GM12878 (cell line): ENCODE measurements around the gene UST. TPM values are rescaled to one million over a fixed set of nuclear protein-coding genes. Genes with fewer than 3 reads are reported as not detected.

Source experiments
- ATAC-seq: fragments of 200-7000 bp; cut with Tn5 transposase; 3 replicates; pipeline ENCODE4 v1.9.1; 2020; ENCODE audit warnings: mild to moderate bottlenecking, moderate library complexity
- BruUV-seq: library from RNA; stranded (reverse); fragments of 400-500 nt; replicated peaks from 2 replicates; lab custom pipeline; 2021; lab: Mats Ljungman, UMichigan
- CTCF ChIA-PET: fragments of 300-600 bp; sonication (Branson Sonifier 250); formaldehyde crosslinking; extraction: SDS; loops from one replicate; lab custom pipeline; 2021; ENCODE audit warnings: inconsistent platforms; lab: Yijun Ruan, JAX
- POLR2A ChIA-PET: fragments of 350-600 bp; formaldehyde crosslinking; extraction: SDS; loops from one replicate; lab custom pipeline; 2021; ENCODE audit warnings: inconsistent platforms; lab: Charles Lee
- RAD21 ChIA-PET: fragments of 300-600 bp; sonication (Branson Sonifier 250); formaldehyde crosslinking; loops from one replicate; lab custom pipeline; 2023; ENCODE audit warnings: antibody characterized with exemption; ENCODE audit not compliant: unreplicated experiment; lab: Charles Lee
- SMC1A ChIA-PET: fragments of 300-600 bp; sonication (Branson Sonifier 250); formaldehyde crosslinking; loops from one replicate; lab custom pipeline; 2023; ENCODE audit not compliant: unreplicated experiment, uncharacterized antibody; lab: Charles Lee
- DNase-seq: peaks from one replicate; pipeline ENCODE4 v3.0.0-alpha.2; 2011; ENCODE audit warnings: low read depth, low spot score
- FAIRE-seq: peaks from 3 replicates; lab custom pipeline; 2011; peaks lifted over from hg19 to GRCh38; lab: Jason Lieb, UNC
- H2AFZ ChIP-seq: 2 replicates; pipeline ENCODE4 v1.6.0; 2011; ENCODE audit warnings: low read depth, low read length, control low read depth; ENCODE audit not compliant: control insufficient read depth
- H3K27ac ChIP-seq: 2 replicates; pipeline ENCODE4 v1.5.1; 2011; ENCODE audit warnings: control low read depth; ENCODE audit not compliant: control insufficient read depth, insufficient read depth
- H3K27me3 ChIP-seq, 2 experiments: replicated peaks in 1 of 2; 2 replicates each; pipeline versions ENCODE4 v1.6.0 to v1.6.1; 2011; ENCODE audit warnings: low read length in 1 of 2; ENCODE audit not compliant: control insufficient read depth in 2 of 2, insufficient read depth in 2 of 2
- H3K36me3 ChIP-seq, 2 experiments: 2 replicates each; pipeline ENCODE4 v1.5.1; 2011; ENCODE audit warnings: low read length in 1 of 2; ENCODE audit not compliant: control insufficient read depth in 2 of 2, insufficient read depth in 2 of 2
- H3K4me1 ChIP-seq: 2 replicates; pipeline ENCODE4 v1.6.1; 2011; ENCODE audit warnings: mild to moderate bottlenecking, low read length, moderate library complexity, mixed read lengths; ENCODE audit not compliant: control insufficient read depth, insufficient read depth
- H3K4me2 ChIP-seq: 2 replicates; pipeline ENCODE4 v1.6.0; 2011; ENCODE audit warnings: control low read depth; ENCODE audit not compliant: control insufficient read depth, insufficient read depth
- H3K4me3 ChIP-seq: fragments of 200-600 bp; sonication (generic); 2 replicates; pipeline ENCODE4 v1.5.1; 2016
- H3K79me2 ChIP-seq: 2 replicates; pipeline ENCODE4 v1.6.0; 2011; ENCODE audit warnings: low read length; ENCODE audit not compliant: control insufficient read depth, insufficient read depth
- H3K9ac ChIP-seq: 2 replicates; pipeline ENCODE4 v1.8.0; 2011; ENCODE audit warnings: low read length, control low read depth, mixed read lengths; ENCODE audit not compliant: control insufficient read depth, insufficient read depth
- H3K9me3 ChIP-seq: replicated peaks from 3 replicates; pipeline ENCODE4 v1.5.1; 2011; ENCODE audit warnings: mild to moderate bottlenecking, low read length; ENCODE audit not compliant: control insufficient read depth, insufficient read depth
- H4K20me1 ChIP-seq: 2 replicates; pipeline ENCODE4 v1.6.0; 2011; ENCODE audit not compliant: control insufficient read depth, insufficient read depth
- BMI1 ChIP-seq: fragments of 450-650 bp; IDR thresholded peaks from 2 replicates; pipeline ENCODE4 v1.6.1; 2016; ENCODE audit warnings: mild to moderate bottlenecking, moderate library complexity, borderline replicate concordance
- KDM1A ChIP-seq: fragments of 200-600 bp; sonication (generic); IDR thresholded peaks from 2 replicates; pipeline ENCODE4 v1.6.1; 2016; ENCODE audit warnings: borderline replicate concordance
- NFYA ChIP-seq: IDR thresholded peaks from 2 replicates; pipeline ENCODE4 v1.6.1; 2011; ENCODE audit warnings: low read depth, mild to moderate bottlenecking, low read length, improper control_type of control experiment, borderline replicate concordance
- NR2C1 ChIP-seq: fragments of 450-650 bp; IDR thresholded peaks from 2 replicates; pipeline ENCODE4 v1.6.1; 2017; ENCODE audit warnings: antibody characterized with exemption, mild to moderate bottlenecking, moderate library complexity
- NR2F1 ChIP-seq: fragments of 450-650 bp; conservative IDR thresholded peaks from 2 replicates; pipeline ENCODE4 v1.6.1; 2017; ENCODE audit warnings: mild to moderate bottlenecking
- RBBP5 ChIP-seq: fragments of 200-600 bp; sonication (generic); conservative IDR thresholded peaks from 2 replicates; pipeline ENCODE4 v1.6.1; 2016
- RCOR1 ChIP-seq: conservative IDR thresholded peaks from 2 replicates; pipeline ENCODE4 v1.6.1; 2012; ENCODE audit warnings: low read depth, low read length, improper control_type of control experiment
- SIN3A ChIP-seq: IDR thresholded peaks from 2 replicates; pipeline ENCODE4 v1.6.1; 2012; ENCODE audit warnings: low read depth, low read length, improper control_type of control experiment
- SMAD5 ChIP-seq: IDR thresholded peaks from 2 replicates; pipeline ENCODE4 v1.6.1; 2016; ENCODE audit warnings: antibody characterized with exemption, low read depth
- SP1 ChIP-seq: IDR thresholded peaks from one replicate; pipeline ENCODE4 v1.6.1; 2011; ENCODE audit warnings: low read depth, low read length
- TARDBP ChIP-seq: IDR thresholded peaks from 2 replicates; pipeline ENCODE4 v1.6.1; 2016; ENCODE audit warnings: borderline replicate concordance
- WGBS: methylation state at CpG from one replicate; pipeline ENCODE4 v1.1.6; 2016; ENCODE audit warnings: low lambda C conversion rate; ENCODE audit not compliant: insufficient replicate concordance, insufficient coverage; ENCODE audit errors: missing lambda C conversion rate; 5-methylcytosine and 5-hydroxymethylcytosine counted together
- in situ Hi-C: fragments of 300-500 bp; cut with MboI; formaldehyde crosslinking; loops from 9 replicates; pipeline ENCODE4 v1.14.3; 2018; ENCODE audit warnings: mixed read lengths
- intact Hi-C: fragments of 100-400 bp; cut with micrococcal nuclease; formaldehyde crosslinking; loops from one replicate; pipeline ENCODE4 v1.14.2; 2022; ENCODE audit not compliant: unreplicated experiment
- polyA plus RNA-seq, 11 experiments: library from polyadenylated mRNA; depleted of rRNA in 4 of 11; unstranded in 6 of 11; stranded (reverse) in 5 of 11; fragments of >200 nt; fragmentation: Nextera tagmentation in 4 of 11; fragmentation: Illumina TruSeq in 1 of 11; extraction: Ambion mirVana in 4 of 11; extraction: Trizol in 1 of 11; gene quantifications; 1 replicate in 1 of 11; 2 replicates in 10 of 11; pipeline versions ENCODE4 v1.2.1 to v1.2.3, GENCODE V29; 2011 to 2016; ENCODE audit warnings: inconsistent platforms in 2 of 11, missing spikeins in 2 of 11, low read depth in 1 of 11
- total RNA-seq, 4 experiments: library from RNA; depleted of rRNA in 3 of 4; stranded (reverse); fragments of >200 nt in 3 of 4; fragmentation: Illumina TruSeq in 1 of 4; extraction: Trizol in 1 of 4; gene quantifications; 2 replicates each; pipeline versions ENCODE4 v1.2.1 to v1.2.3, GENCODE V29; 2013 to 2021
- TF ChIP-seq, protein P1 (sequence below): fragments of 150-350 bp; IDR thresholded peaks from 2 replicates; pipeline ENCODE4 v1.6.1; 2014; ENCODE audit warnings: mild to moderate bottlenecking, low read depth, low read length

UST gene
- total and polyA plus RNA-seq, 10 of the 15 experiments (the other 5 are each of a cell fraction or from before 2014, with no cell fraction given) = 0.74 to 43.3 (median 2.2) TPM

DNA sequence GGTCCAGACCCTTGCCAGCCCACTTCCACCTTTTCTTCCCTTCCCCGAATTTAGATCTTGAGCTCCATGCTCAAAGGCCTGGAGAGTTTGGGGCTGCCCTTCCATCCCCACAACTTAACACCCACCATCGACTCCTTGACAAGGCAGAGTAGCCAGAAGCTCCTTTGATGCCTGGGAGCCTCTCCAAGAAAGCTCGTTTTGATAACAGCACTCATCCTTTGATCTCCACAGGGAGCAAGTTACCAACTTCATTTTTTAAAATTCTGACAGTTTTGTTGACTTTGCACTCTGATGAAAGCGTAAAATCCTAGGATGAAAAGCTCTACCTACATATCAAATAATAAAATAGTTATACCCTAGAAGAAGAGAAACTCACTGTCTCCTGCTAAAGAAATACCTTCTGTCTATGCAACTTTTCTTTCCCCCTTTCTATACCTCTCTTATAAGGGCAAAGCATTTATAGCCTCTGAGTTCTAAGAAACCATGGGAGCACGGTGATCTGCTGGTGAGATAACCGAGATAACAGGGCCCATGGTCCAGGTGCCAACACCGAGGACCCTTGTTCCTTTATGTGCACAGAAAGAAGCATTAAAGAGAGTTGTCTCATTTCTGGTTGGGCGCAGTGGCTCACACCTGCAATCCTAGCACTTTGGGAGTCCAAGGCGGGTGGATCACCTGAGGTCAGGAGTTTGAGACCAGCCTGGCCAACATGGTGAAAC, 134.9 kb downstream of the UST start:
- Histone ChIP-seq H3K9me3 (no peaks in the 10 kb centered on the region), H3K79me2 (no peaks in the 10 kb centered on the region), H3K27me3 (no peaks in the 10 kb centered on the region; a peak in 1 of 4 replicates), H3K36me3 (no peaks in the 10 kb centered on the region), H3K27ac (no peak overlapping the region), H4K20me1 (no peaks in the 10 kb centered on the region), H3K4me1 (no peaks in the 10 kb centered on the region), H3K4me2 (no peak overlapping the region), H2AFZ (no peak overlapping the region), H3K9ac (no peak overlapping the region), H3K4me3 (no peak overlapping the region)
- ChIA-PET CTCF (no interaction called here), RAD21 (no interaction called here), POLR2A (no interaction called here), SMC1A (interaction anchor here (0.5 to 1.8 kb wide), 3 partner anchors 10 to 143 kb away, joined by 3 to 5 read pairs (median 3); no protein-coding TSS in a partner anchor)
- intact Hi-C loops (no loop called here), in situ Hi-C loops (no loop called here)
- DNase-seq (no peak), ATAC-seq (no peak), FAIRE-seq (no peak)
- 51% methylated on average over 9 of the region's 9 CpGs for WGBS
- BruUV-seq = no TSS peak
- TF ChIP-seq, protein P1, sequence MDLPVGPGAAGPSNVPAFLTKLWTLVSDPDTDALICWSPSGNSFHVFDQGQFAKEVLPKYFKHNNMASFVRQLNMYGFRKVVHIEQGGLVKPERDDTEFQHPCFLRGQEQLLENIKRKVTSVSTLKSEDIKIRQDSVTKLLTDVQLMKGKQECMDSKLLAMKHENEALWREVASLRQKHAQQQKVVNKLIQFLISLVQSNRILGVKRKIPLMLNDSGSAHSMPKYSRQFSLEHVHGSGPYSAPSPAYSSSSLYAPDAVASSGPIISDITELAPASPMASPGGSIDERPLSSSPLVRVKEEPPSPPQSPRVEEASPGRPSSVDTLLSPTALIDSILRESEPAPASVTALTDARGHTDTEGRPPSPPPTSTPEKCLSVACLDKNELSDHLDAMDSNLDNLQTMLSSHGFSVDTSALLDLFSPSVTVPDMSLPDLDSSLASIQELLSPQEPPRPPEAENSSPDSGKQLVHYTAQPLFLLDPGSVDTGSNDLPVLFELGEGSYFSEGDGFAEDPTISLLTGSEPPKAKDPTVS = no peak
- TF ChIP-seq KDM1A = no peak
- no peak for TF ChIP-seq NR2C1
- TF ChIP-seq SMAD5 = no peak
- TF ChIP-seq TARDBP = no peak
- TF ChIP-seq BMI1 = no peak
- no peak for TF ChIP-seq NFYA
- TF ChIP-seq RBBP5 = no peak
- TF ChIP-seq SIN3A = no peak
- no peak for TF ChIP-seq SP1
- no peak for TF ChIP-seq NR2F1
- no peak for TF ChIP-seq RCOR1
